Neural cell (in vitro differentiated cells): ENCODE data around the gene CNTNAP2. TPM values are rescaled to one million over a fixed set of nuclear protein-coding genes. Genes with fewer than 3 reads are reported as not detected.

ENCODE experiments used
- H2AFZ ChIP-seq: fragments of 200-600, 300-800 bp; sonication (generic), shearing (Covaris generic); 2 replicates; pipeline ENCODE4 v1.6.0; 2014; ENCODE audit warnings: low read depth, mild to moderate bottlenecking, antibody characterized with exemption, low read length, moderate library complexity
- H3F3A ChIP-seq: fragments of 200-600 bp; shearing (Covaris generic); 2 replicates; pipeline ENCODE4 v1.6.1; 2016; ENCODE audit warnings: mild to moderate bottlenecking, moderate library complexity, mixed read lengths, antibody characterized with exemption, low read length; ENCODE audit not compliant: insufficient read depth, poor library complexity, severe bottlenecking
- H3K27ac ChIP-seq: fragments of 200-600, 300-800 bp; sonication (generic), shearing (Covaris generic); 2 replicates; pipeline ENCODE4 v1.5.1; 2014; ENCODE audit warnings: mild to moderate bottlenecking, low read length, moderate library complexity
- H3K27me3 ChIP-seq: fragments of 300-800, 200-600 bp; sonication (generic), shearing (Covaris generic); 2 replicates; pipeline ENCODE4 v1.6.0; 2014; ENCODE audit warnings: mild to moderate bottlenecking, low read depth, low read length, moderate library complexity; ENCODE audit not compliant: insufficient read depth
- H3K36me3 ChIP-seq: fragments of 300-800, 200-600 bp; sonication (generic), shearing (Covaris generic); 2 replicates; pipeline ENCODE4 v1.5.1; 2014; ENCODE audit warnings: mild to moderate bottlenecking, antibody characterized with exemption, low read length, moderate library complexity; ENCODE audit not compliant: insufficient read depth
- H3K4me2 ChIP-seq: fragments of 300-800, 200-600 bp; sonication (generic), shearing (Covaris generic); 2 replicates; pipeline ENCODE4 v1.6.0; 2014; ENCODE audit warnings: mild to moderate bottlenecking, low read length
- H3K4me3 ChIP-seq: fragments of 300-800, 200-600 bp; sonication (generic), shearing (Covaris generic); 2 replicates; pipeline ENCODE4 v1.5.1; 2014; ENCODE audit warnings: mild to moderate bottlenecking, low read length, moderate library complexity
- H3K79me2 ChIP-seq: fragments of 200-600 bp; shearing (Covaris generic); replicated peaks from 2 replicates; pipeline ENCODE4 v1.6.0; 2014; ENCODE audit warnings: mild to moderate bottlenecking, low read length, moderate library complexity; ENCODE audit not compliant: insufficient read depth
- H3K9ac ChIP-seq: fragments of 300-800, 200-600 bp; sonication (generic), shearing (Covaris generic); 2 replicates; pipeline ENCODE4 v1.6.1; 2016; ENCODE audit warnings: mild to moderate bottlenecking, low read length, mixed read lengths
- H3K9me2 ChIP-seq: fragments of 200-600 bp; shearing (Covaris generic); 2 replicates; pipeline ENCODE4 v1.6.1; 2016; ENCODE audit warnings: mild to moderate bottlenecking, low read length, mixed read lengths; ENCODE audit not compliant: insufficient read depth
- H3K9me3 ChIP-seq: fragments of 200-600, 300-800 bp; sonication (generic), shearing (Covaris generic); 2 replicates; pipeline ENCODE4 v1.6.1; 2016; ENCODE audit warnings: mild to moderate bottlenecking, mixed run types, low read length, moderate library complexity, mixed read lengths
- H4K20me1 ChIP-seq: fragments of 200-600 bp; shearing (Covaris generic); 2 replicates; pipeline ENCODE4 v1.6.1; 2016; ENCODE audit warnings: mild to moderate bottlenecking, mixed run types; ENCODE audit not compliant: insufficient read depth
- CTCF ChIP-seq: fragments of 450-650 bp; IDR thresholded peaks from 2 replicates; pipeline ENCODE4 v1.5.1; 2014; ENCODE audit warnings: antibody characterized with exemption, mild to moderate bottlenecking, moderate library complexity; ENCODE audit not compliant: poor library complexity, severe bottlenecking
- EP300 ChIP-seq: fragments of 450-650 bp; conservative IDR thresholded peaks from 2 replicates; pipeline ENCODE4 v1.6.1; 2014; ENCODE audit warnings: antibody characterized with exemption, mild to moderate bottlenecking, moderate library complexity; ENCODE audit not compliant: poor library complexity, severe bottlenecking
- EZH2 ChIP-seq: fragments of 200-600, 300-800 bp; shearing (Covaris generic), sonication (generic); IDR thresholded peaks from 2 replicates; pipeline ENCODE4 v1.6.1; 2014; ENCODE audit warnings: antibody characterized with exemption, low read length, borderline replicate concordance, mild to moderate bottlenecking; ENCODE audit not compliant: insufficient read depth, poor library complexity, severe bottlenecking
- MXI1 ChIP-seq: fragments of 450-650 bp; conservative IDR thresholded peaks from 2 replicates; pipeline ENCODE4 v1.6.1; 2014; ENCODE audit warnings: antibody characterized with exemption, mild to moderate bottlenecking; ENCODE audit not compliant: poor library complexity, severe bottlenecking
- POLR2AphosphoS5 ChIP-seq: IDR thresholded peaks from 2 replicates; pipeline ENCODE4 v1.6.1; 2012
- RAD21 ChIP-seq: fragments of 450-650 bp; conservative IDR thresholded peaks from 2 replicates; pipeline ENCODE4 v1.6.1; 2014; ENCODE audit warnings: antibody characterized with exemption, mild to moderate bottlenecking, moderate library complexity
- REST ChIP-seq: IDR thresholded peaks from 2 replicates; pipeline ENCODE4 v1.6.1; 2012; ENCODE audit warnings: borderline replicate concordance
- SMC3 ChIP-seq: fragments of 450-650 bp; conservative IDR thresholded peaks from 2 replicates; pipeline ENCODE4 v1.6.1; 2014; ENCODE audit warnings: antibody characterized with exemption, mild to moderate bottlenecking, moderate library complexity; ENCODE audit not compliant: poor library complexity
- TAF1 ChIP-seq: IDR thresholded peaks from 2 replicates; pipeline ENCODE4 v1.6.1; 2012; ENCODE audit warnings: low read depth
- polyA plus RNA-seq: library from polyadenylated mRNA; depleted of rRNA; stranded (reverse); fragments of >200 nt; gene quantifications from 2 replicates; pipeline ENCODE4 v1.2.3, GENCODE V29; 2014

CNTNAP2 gene
- polyA plus RNA-seq, 1 donor from 2014 or later = 276 TPM

- Histone ChIP-seq H3K4me3 (no peak overlapping the region), H3F3A (no peaks in the 10 kb centered on the region), H3K79me2 (no peaks in the 10 kb centered on the region), H3K9ac (no peak overlapping the region), H3K9me2 (no peaks in the 10 kb centered on the region), H4K20me1 (no peaks in the 10 kb centered on the region), H3K9me3 (no peaks in the 10 kb centered on the region), H2AFZ (no peak overlapping the region), H3K27ac (no peak overlapping the region), H3K4me2 (no peak overlapping the region), H3K36me3 (no peaks in the 10 kb centered on the region), H3K27me3 (no peaks in the 10 kb centered on the region)
- TF ChIP-seq CTCF = no peak
- no peak for TF ChIP-seq EP300
- no peak for TF ChIP-seq TAF1
- no peak for TF ChIP-seq POLR2AphosphoS5
- no peak for TF ChIP-seq MXI1
- no peak for TF ChIP-seq EZH2
- TF ChIP-seq SMC3 = no peak
- TF ChIP-seq RAD21 = no peak
- TF ChIP-seq REST = no peak
Measured at GRCh38 chr7:148118371-148118770, 2001.8 kb downstream of the CNTNAP2 start.

GRCh38 chr7:148121401-148121800 is 2004.8 kb downstream of the CNTNAP2 start:
- Histone ChIP-seq H3F3A (no peaks in the 10 kb centered on the region), H3K9me3 (no peaks in the 10 kb centered on the region), H3K9ac (no peak overlapping the region), H3K27ac (no peak overlapping the region), H3K79me2 (no peaks in the 10 kb centered on the region), H3K4me2 (no peak overlapping the region), H3K27me3 (no peaks in the 10 kb centered on the region), H4K20me1 (no peaks in the 10 kb centered on the region), H2AFZ (no peak overlapping the region), H3K36me3 (no peaks in the 10 kb centered on the region), H3K9me2 (no peaks in the 10 kb centered on the region), H3K4me3 (no peak overlapping the region)
- TF ChIP-seq SMC3 = no peak

- no peak overlapping the region for H2AFZ ChIP-seq
- no peaks in the 10 kb centered on the region for H4K20me1 ChIP-seq
- no peak for TF ChIP-seq REST
- no peak for TF ChIP-seq TAF1
- TF ChIP-seq POLR2AphosphoS5 = no peak
- TF ChIP-seq EZH2 = no peak
- no peak for TF ChIP-seq MXI1
- no peak for TF ChIP-seq SMC3
- TF ChIP-seq CTCF = no peak
- TF ChIP-seq EP300 = no peak
- TF ChIP-seq RAD21 = no peak
- no peaks in the 10 kb centered on the region for H3K79me2 ChIP-seq
- H3K27ac ChIP-seq = no peak overlapping the region
- no peaks in the 10 kb centered on the region for H3K27me3 ChIP-seq
- H3F3A ChIP-seq = no peaks in the 10 kb centered on the region
- no peak overlapping the region for H3K9ac ChIP-seq
- H3K9me3 ChIP-seq = no peaks in the 10 kb centered on the region
- H3K4me3 ChIP-seq = no peak overlapping the region
- no peaks in the 10 kb centered on the region for H3K9me2 ChIP-seq
- H3K4me2 ChIP-seq = no peak overlapping the region
- no peaks in the 10 kb centered on the region for H3K36me3 ChIP-seq
Measured at GRCh38 chr7:148121847-148122246, 2005.2 kb downstream of the CNTNAP2 start.
